ENCODE results near the gene IGF2R.

DNA sequence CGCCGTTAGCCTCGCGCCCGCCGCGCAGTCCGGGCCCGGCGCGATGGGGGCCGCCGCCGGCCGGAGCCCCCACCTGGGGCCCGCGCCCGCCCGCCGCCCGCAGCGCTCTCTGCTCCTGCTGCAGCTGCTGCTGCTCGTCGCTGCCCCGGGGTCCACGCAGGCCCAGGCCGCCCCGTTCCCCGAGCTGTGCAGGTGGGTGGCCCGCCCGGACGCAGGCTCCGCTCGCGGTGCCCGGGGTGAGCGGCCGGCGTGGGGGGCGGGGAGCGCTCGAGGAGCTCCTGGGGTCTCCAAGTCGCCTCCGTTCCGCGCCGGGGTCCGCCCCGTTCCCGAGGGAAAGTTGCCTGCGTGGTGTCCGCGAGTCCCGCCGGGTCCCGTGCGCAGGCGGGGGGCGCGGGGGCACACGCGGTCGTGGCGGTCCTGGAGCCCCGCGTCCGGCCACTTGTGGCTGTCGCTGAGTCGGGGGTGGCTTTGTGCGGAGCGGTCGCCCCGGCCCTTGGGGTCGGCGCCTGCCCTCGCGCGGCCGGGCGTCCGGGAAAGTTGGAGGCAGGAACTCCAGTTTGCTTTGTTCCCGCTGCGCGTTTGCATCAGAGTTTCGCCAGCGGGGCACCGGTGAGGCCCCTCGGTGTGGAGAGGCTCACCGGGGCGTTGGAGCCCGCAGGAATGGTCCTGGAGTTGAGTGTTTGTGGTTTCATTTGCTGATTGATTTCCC lies 476 bp downstream of the IGF2R start:
- TF ChIP-seq, protein P1, sequence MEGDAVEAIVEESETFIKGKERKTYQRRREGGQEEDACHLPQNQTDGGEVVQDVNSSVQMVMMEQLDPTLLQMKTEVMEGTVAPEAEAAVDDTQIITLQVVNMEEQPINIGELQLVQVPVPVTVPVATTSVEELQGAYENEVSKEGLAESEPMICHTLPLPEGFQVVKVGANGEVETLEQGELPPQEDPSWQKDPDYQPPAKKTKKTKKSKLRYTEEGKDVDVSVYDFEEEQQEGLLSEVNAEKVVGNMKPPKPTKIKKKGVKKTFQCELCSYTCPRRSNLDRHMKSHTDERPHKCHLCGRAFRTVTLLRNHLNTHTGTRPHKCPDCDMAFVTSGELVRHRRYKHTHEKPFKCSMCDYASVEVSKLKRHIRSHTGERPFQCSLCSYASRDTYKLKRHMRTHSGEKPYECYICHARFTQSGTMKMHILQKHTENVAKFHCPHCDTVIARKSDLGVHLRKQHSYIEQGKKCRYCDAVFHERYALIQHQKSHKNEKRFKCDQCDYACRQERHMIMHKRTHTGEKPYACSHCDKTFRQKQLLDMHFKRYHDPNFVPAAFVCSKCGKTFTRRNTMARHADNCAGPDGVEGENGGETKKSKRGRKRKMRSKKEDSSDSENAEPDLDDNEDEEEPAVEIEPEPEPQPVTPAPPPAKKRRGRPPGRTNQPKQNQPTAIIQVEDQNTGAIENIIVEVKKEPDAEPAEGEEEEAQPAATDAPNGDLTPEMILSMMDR (IDR thresholded peaks at IDR 0.05): no peak
- TF ChIP-seq POLR2A (IDR thresholded peaks at IDR 0.05): no peak

Data from breast epithelium (tissue), 3 donors.